Measurements from ENCODE around the gene PSMD8.
"Not testable (repeated sequence)": the region's sequence is repeated elsewhere in the genome, so short reads cannot be mapped to it uniquely, and the experiment has no call there.

Gene PSMD8

DNA sequence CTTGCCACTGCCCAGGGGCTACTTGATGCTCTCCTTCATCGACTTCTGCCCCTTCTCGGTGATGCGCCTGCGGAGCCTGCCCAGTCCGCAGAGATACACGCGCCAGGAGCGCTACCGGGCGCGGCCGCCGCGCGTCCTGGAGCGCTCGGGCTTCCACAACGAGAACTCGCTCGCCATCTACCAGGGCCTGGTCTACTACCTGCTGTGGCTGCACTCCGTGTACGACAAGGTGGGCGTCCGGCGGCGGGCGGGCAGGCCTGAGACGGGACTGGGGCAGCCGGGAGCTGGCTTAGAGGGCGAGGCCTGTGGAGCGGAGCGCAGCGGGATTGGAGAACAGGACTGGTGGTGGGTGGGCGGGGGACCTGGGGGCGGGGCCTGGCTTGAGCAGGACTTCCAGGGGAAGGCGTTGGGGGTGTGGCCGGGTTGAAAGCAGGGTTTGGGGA is 12.7 kb upstream of the PSMD8 start:
- DNase-seq (ENCODE audit: low read depth in 2 of 3, low spot score in 2 of 3), result peak; percentile 35 to 52 (median 42)

DNA sequence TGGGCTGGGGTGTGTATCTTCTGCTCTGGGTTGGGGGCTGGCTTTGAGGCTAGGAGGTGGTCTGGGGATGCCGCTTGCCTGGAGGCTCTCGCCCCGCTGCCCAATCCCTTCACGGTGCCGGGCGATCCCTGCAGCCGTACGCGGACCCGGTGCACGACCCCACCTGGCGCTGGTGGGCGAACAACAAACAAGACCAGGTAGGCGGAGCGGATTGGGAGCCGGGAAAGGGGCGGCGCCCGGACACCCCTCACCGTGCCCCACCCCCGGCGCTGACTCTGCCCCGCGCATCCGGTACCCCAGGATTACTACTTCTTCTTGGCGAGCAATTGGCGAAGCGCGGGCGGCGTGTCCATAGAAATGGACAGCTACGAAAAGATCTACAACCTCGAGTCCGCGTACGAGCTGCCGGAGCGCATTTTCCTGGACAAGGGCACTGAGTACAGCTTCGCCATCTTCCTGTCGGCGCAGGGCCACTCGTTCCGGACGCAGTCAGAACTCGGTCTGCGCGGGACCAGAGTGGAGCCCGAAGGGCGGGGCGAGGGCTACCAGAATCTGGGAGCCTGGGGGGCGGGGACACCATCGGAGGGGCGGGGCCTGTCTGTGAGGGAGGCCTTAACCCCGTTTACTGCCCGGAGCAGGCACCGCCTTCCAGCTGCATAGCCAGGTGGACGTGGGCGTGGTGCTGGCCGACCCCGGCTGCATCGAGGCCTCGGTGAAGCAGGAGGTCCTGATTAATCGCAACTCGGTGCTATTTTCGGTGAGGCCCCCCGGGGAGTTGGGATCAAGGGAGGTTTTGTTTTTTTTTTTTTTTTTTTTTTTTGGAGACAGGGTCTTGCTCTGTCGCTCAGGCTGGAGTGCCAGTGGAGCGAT is 12.1 kb upstream of the PSMD8 start:
- peak; percentile 59 to 73 (median 61) for DNase-seq (ENCODE audit: low read depth in 2 of 3, low spot score in 2 of 3)

DNA sequence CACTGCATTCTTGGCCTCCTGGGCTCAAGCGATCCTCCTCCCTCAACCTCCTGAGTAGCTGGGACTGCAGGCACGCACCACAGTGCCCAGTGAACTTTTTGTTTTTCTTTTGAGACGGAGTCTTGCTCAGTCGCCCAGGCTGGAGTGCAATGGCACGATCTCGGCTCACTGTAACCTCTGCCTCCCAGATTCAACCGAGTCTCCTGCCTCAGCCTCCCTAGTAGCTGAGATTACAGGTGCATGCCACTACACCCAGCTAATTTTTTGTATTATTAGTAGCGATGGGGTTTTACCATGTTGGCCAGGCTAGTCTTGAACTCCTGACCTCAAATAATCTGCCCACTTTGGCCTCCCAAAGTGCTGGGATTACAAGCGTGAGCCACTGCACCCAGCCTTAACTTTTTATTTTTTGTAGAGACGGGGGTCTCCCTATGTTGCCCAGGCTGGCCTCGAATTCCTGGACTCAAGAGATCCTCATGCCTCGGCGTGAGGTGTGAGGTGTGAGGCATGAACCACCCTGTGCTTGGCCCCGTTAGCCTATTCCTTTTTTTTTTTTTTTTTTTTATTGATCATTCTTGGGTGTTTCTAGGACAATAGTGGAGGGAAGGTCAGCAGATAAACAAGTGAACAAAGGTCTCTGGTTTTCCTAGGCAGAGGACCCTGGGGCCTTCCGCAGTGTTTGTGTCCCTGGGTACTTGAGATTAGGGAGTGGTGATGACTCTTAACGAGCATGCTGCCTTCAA is 11.3 kb upstream of the PSMD8 start:
- DNase-seq (ENCODE audit: low read depth in 2 of 3, low spot score in 2 of 3), result not testable (repeated sequence)

DNA sequence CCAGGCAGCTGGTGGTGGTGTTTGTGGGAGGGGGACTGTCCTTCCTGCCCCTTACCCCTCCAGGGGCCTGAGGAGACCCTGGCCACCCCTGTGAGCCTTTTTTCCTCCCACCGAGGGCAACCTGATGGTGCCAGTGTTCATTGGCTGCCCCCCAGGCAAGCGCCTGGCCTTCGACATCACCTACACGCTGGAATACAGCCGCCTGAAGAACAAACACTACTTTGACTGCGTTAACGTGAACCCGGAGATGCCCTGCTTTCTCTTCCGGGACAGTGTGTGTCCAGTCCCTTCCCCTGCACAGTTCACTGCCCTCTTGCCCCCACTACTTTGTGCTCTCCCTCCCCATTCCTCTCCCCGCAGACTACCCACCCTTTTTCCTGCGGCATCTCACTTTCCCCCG is 7.3 kb upstream of the PSMD8 start:
- no peak for DNase-seq (ENCODE audit: low read depth in 2 of 3, low spot score in 2 of 3)

DNA sequence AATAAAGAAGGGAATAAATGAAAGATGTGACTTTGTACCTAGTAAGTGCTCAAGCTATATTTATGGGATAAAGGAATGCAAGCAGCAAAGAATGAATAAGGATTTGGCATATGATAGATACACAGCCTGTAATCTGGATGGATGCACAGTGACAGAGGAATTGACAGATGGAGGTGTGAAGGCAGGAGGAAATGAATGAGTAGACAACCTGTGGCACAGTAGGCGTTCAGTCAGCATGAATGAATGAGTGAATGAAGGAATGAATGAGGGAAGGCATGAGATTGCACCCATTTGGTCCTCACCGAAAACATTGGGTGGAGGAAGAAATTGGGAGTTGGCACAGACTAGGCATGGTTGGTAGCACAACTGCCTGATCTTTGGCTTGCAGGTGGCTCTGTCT is 4.8 kb upstream of the PSMD8 start:
- no peak for DNase-seq (ENCODE audit: low read depth in 2 of 3, low spot score in 2 of 3)

DNA sequence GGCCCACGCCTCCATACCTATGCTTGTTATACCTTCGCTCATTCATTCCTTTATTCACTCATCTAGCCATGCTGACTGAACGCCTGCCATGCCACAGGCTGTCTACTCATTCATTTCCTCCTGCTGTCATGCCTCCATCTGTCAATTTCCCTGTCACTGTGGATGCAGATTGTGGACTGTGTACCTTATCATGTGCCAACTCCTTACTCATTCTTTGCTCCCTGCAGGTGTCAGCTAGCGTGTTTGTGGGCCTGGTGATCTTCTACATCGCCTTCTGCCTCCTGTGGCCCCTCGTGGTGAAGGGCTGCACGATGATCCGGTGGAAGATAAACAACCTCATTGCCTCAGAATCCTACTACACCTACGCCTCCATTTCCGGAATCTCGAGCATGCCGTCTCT is 4.1 kb upstream of the PSMD8 start:
- DNase-seq (ENCODE audit: low read depth in 2 of 3, low spot score in 2 of 3), result no peak

DNA sequence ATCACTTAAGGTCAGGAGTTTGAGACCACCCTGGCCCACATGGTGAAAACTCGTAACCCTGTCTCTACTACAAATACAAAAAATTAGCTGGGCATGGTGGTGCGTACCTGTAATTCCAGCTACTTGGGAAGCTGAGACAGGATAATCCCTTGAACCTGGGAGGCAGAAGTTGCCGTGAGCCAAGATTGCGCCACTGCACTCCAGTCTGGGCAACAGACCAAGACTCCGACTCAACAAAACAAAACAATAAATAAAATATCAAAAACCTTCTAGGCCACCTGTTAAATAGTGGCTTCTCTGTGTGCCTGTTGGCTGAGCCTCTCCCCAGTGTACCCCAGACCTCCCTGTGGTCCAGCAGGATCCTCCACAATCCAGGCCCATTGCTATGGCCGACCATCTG is 3.3 kb upstream of the PSMD8 start:
- no peak for DNase-seq (ENCODE audit: low read depth in 2 of 3, low spot score in 2 of 3)

DNA sequence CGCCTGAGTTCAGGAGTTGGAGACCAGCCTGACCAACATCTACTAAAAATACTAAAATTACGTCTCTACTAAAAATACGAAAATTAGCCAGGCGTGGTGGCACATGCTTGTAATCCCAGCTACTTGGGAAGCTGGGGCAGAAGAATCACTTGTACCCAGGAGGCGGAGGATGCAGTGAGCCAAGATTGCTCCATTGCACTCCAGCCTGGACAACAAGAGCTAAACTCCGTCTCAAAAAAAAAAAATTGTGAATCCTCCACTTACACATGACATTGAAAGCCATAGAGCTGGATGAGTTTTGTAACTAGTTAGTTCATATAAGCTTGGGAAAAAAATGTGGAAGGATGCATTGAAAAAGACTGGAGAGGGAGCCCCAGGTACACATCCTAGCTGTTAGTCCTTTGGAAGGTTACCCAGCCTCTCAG is 452 bp upstream of the PSMD8 start:
- no peak for DNase-seq (ENCODE audit: low read depth in 2 of 3, low spot score in 2 of 3)

DNA sequence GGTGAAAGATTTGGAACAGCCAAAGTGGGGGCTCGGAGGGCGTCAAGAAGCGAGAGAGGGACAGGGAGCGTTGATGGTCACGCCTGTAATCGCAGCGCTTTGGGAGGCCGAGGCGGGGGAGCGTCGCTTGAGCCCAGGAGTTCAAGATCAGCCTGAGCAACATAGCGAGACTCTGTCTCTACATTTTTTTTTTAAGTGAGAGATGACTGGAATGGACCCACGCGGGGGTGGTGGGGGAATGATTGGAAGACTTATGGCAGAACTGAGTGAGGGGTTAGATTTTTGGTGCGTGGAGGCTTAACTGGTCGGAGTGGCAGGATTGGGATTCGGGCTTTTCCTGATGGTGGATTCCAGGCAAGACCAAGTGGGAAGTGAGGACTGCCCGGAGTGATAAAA is 725 bp downstream of the PSMD8 start:
- no peak for DNase-seq (ENCODE audit: low read depth in 2 of 3, low spot score in 2 of 3)

DNA sequence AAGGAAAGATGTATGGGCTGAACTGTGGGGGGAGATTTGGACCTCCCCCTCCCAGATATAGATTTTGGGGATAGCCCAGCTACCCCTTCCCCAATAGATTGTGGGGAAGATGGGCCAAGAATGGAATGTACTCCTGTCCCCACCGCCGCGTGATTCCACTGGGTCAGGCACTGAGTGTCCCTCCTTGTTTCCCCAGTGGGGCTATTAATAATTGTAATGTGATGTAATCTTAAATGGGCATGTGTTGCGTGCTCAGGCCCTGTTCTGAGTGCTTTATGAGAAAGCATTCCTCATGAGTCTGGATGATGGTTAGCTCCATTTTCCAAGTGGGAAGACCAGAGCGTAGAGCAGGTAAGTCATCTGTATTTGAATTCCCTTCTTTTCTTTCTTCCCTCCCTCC is 1.4 kb downstream of the PSMD8 start:
- DNase-seq (ENCODE audit: low read depth in 2 of 3, low spot score in 2 of 3), result no peak

DNA sequence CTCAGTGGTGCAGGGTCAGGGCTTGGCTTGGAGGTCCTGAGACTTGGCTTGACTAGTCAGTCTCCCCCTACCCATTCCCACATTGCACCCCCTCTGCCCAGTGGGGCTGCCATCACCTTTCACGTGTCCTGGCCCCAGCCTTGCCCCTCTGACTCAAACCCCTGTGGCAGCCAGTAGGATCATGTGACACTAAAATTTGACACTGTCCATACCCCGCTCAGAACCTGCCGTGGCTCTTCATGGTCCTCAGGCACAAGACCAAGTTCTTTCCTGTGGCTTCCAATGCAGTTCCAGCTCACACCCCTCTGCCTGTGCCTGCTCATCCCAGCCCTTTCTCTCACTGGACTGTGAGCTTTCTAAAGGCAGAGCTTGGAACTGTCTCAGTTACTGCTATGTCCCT is 2.2 kb downstream of the PSMD8 start:
- no peak for DNase-seq (ENCODE audit: low read depth in 2 of 3, low spot score in 2 of 3)

DNA sequence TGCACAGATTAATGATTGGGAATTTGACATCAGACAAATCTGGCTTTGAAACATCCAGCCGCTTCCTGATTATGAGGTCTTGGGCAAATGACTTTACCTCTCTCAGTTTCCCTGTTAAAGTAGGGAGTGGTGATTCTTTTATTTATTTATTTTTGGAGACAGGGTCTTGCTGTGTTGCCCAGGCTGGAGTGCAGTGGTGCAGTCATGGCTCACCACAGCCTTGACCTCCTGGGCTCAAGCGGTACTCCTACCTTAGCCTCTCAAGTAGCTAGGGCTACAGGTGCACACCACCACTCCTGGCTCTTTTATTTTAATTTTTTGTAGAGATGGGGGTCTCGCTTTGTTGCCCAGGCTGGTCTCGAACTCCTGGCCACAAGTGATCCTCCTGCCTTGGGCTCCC is 2.7 kb downstream of the PSMD8 start:
- DNase-seq (ENCODE audit: low read depth in 2 of 3, low spot score in 2 of 3), result no peak

DNA sequence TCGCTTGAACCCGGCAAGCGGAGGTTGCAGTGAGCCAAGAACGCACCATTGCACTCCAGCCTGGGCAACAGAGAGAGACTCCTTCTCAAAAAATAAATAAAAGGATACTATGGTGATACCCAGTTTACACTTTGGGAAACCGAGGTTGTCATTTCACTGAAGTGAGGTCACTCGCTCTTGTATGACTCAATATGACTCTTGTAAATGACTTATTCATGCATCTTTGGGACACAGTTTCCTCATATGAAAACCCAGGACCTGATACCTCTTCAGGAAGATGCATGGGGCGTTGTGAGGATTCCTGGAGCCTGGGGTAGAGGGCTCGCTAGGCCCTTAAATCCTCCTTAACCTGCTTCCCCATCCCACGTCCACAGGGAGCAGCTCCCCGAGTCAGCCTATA is 4.5 kb downstream of the PSMD8 start:
- DNase-seq (ENCODE audit: low read depth in 2 of 3, low spot score in 2 of 3), result no peak

DNA sequence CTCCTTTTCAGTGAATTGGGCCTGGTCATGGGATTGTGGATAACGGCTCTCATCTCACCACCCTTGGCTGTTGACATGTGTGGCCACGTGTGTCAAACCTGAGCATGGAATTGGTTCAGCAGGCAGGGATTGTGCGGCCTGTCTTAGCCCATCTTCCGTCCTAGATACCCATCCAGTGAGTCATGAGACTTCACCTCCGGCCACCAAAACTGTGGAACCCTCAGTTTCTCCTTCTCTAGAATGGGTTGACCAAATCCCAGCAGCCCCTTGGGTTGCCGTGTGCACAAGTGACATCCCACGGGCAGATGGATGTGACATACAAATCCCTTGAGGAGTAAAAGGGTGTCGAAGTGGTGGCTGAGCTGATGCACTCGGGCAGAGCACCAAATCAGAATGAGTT is 6.8 kb downstream of the PSMD8 start:
- no peak for DNase-seq (ENCODE audit: low read depth in 2 of 3, low spot score in 2 of 3)

DNA sequence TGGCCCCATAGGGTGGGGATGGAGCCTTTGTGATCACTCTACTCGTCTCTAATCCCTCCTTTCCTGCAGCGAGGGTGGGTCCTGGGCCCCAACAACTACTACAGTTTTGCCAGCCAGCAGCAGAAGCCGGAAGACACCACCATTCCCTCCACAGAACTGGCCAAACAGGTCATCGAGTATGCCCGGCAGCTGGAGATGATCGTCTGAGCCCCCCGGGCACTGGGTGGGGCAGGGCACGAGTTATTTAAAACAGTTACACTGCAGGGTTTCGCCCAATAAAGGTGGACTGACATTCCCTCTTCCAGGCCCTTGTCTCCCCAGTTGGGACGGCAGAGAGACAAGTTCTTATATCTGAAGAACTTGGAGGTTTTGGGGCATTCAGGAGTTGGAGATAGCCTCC is 8.8 kb downstream of the PSMD8 start:
- no peak for DNase-seq (ENCODE audit: low read depth in 2 of 3, low spot score in 2 of 3)

DNA sequence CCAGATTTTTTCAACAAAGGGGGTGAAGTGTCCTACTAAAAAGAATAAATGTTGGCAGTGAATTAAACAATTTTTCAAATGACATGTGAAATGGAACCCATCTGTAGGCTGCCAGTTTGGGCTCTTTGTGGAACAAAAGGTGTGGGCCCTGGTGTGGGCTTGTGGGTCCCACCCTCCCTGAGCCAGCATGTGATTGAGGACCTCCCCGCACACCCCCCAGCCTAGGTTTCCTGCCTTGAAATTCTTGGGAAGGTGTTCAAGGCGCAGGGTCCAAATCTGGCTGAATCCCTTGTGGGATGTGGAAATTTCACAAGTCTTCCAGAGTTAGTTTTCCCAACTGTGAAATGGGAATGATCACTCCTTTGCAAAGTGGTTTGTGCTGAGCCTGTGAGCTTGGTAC is 9.4 kb downstream of the PSMD8 start:
- no peak for DNase-seq (ENCODE audit: low read depth in 2 of 3, low spot score in 2 of 3)

DNA sequence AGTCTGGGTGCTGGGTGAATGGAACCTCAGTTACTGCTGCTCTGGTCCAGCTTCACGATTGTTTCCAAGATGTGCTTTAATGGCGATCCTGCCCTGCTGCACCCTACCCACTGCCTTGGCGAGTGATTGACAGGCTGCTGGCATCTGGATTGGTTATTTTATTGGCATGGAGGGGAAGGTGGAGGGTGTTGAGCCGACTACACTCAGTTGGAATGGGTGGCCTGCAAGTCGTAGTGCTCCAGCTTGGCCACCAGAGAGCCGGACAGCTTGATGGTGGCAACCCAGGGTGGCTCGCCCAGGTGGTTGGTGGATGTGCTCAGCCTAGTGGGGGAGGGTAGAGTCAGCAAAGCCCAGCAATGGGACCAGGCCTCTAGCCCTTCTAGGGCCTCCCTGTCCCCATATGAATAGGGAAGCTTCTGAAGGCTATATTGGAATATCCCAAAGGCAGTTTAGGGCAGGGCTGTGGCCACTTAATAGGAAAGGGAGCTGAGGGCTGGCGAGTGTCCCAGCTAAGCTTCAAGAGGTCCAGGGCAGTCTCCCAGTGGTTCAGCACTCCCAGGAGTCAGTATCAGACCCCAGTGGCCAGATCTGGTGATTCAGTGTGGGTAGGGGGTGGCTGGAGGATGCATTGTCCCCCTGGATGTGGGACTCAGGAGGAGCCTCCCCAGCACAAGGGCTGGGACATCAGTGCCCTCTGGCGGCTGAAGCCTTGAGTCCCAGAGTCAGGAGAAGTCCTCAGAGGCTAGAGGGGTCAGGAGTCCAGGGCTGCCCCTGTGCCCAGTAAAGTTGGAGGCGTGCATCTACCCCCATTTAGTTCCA is 10.0 kb downstream of the PSMD8 start:
- no peak for DNase-seq (ENCODE audit: low read depth in 2 of 3, low spot score in 2 of 3)

DNA sequence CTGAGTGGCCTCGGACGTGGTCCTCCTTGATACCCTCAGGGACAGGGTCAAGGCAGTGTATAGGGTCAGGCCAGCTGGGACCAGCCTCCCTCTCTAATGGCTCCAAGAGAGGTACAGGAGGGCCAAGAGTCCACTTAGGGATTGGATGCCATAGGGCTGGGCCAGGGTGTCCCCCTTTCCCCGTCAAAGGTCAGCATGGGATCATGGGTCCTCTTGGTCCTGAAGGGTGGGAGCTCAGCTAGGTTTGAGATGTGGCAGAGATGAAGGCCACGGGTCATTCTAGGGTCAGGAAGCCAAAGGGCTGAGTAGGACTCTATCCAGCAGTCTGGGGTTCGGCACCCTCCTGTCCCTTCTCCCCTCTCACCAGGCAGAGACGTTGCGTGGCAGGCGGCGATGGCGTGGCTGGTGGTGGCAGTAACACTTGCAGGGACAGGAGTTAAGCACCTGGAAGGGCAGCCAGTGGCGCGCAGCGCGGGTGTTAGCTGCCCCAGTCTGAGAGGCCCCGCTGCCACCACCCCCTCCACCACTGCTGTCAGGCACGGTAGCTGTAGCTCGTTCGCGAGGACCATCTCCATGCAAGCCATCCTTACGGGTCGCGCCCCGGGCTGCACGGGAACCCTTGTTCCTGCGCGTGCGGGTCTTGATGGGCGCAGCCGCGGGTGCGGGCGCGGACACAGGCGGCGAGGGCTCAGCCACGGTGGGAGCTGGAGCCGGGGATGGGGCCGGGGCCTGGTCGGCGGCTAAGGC is 10.9 kb downstream of the PSMD8 start:
- DNase-seq (ENCODE audit: low read depth in 2 of 3, low spot score in 2 of 3), result no peak

DNA sequence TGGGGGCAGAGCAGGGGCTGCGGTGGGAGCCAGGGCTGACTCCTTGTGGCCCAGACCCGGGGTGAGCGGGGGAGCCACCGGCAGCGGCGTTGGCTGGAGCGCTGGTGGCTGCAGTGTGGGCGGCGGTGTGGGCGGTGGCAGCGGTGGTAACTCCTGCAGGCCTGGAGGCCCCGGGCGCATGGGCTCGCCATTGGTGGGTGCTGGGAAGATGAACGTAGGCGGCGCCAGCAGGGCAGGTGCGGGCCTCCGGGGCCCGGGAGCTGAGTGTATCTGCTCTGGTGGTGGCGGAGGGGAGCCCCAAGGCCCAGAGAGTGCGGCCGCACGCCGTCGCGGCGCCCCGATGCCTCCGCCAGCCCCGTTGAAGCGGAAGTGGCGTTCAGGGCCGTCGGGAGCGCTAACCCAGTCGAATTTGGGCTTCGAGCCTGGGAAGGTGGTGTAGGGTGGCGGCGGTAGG is 11.5 kb downstream of the PSMD8 start:
- no peak for DNase-seq (ENCODE audit: low read depth in 2 of 3, low spot score in 2 of 3)

DNA sequence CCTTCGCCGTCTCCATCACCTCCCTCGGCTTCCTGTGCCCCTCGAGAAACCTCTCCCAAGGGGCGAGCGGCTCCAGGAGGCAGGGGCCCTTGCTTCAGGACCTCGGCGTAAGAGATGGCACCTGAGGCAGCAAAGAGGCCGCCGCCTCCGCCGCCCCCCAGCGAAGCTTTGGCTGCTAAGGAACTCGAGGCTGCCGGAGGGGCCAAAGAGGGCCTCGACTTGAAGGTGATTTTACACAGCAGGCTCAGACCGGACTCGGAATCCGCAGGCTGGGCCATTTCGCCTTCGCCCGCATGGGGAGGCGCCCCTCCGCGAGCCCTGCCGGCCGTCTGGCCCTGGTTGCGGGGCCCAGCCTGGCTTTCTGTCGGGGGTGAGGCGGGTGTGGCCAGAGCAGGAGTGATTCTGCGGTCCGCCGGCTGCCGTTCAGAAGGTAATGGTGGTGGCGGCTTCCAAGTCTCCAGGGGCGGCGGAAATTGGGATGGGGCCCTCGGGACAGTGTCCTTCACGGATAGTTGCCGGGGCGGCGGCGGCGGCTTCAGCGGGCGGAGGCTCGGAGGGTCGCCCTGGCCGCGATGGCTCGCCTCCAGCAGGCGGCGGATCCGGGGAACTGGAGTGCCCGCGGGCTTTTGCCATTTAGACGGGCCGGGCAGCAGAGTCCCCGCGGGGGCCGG is 12.1 kb downstream of the PSMD8 start:
- no peak for DNase-seq (ENCODE audit: low read depth in 2 of 3, low spot score in 2 of 3)

All from activated CD8-positive, alpha-beta memory T cell treated with anti-CD3 and anti-CD28 coated beads for 48 hours (primary cell).